Measurements from ENCODE around the gene PODN.

Gene PODN

GRCh38 chr1:53051676-53052075 is 10.3 kb upstream of the PODN start:
- DNase-seq, result no peak

GRCh38 chr1:53057127-53057526 is 4.9 kb upstream of the PODN start:
- DNase-seq, result no peak

- no peak for DNase-seq
Measured at GRCh38 chr1:53060579-53060978, 1.4 kb upstream of the PODN start.

GRCh38 chr1:53061123-53061858 is 722 bp upstream of the PODN start:
- no peak for DNase-seq

- DNase-seq, result no peak
Measured at GRCh38 chr1:53062708-53063591, 937 bp downstream of the PODN start.

GRCh38 chr1:53063744-53064515 is 1.9 kb downstream of the PODN start:
- no peak for DNase-seq

GRCh38 chr1:53065391-53065790 is 3.4 kb downstream of the PODN start:
- no peak for DNase-seq

- DNase-seq, result no peak
Measured at GRCh38 chr1:53066488-53066887, 4.5 kb downstream of the PODN start.

- DNase-seq, result no peak
Measured at GRCh38 chr1:53066891-53067738, 5.1 kb downstream of the PODN start.

- no peak for DNase-seq
Measured at GRCh38 chr1:53067886-53068285, 5.9 kb downstream of the PODN start.

- DNase-seq, result no peak
Measured at GRCh38 chr1:53068314-53069099, 6.5 kb downstream of the PODN start.

GRCh38 chr1:53069265-53069662 is 7.3 kb downstream of the PODN start:
- no peak for DNase-seq

- DNase-seq, result no peak
Measured at GRCh38 chr1:53069663-53070327, 7.8 kb downstream of the PODN start.

- no peak for DNase-seq
Measured at GRCh38 chr1:53070621-53071020, 8.6 kb downstream of the PODN start.

- no peak for DNase-seq
Measured at GRCh38 chr1:53071167-53071865, 9.3 kb downstream of the PODN start.

GRCh38 chr1:53071915-53072314 is 9.9 kb downstream of the PODN start:
- no peak for DNase-seq

- DNase-seq, result no peak
Measured at GRCh38 chr1:53073287-53073686, 11.3 kb downstream of the PODN start.

- no peak for DNase-seq
Measured at GRCh38 chr1:53073868-53074311, 11.9 kb downstream of the PODN start.

- no peak for DNase-seq
Measured at GRCh38 chr1:53074313-53075154, 12.5 kb downstream of the PODN start.

Measured in hippocampal formation (tissue), 2 donors.